Colonic mucosa (tissue), 4 donors: ENCODE results near the gene ATP6V0C. TPM values are rescaled to one million over a fixed set of nuclear protein-coding genes. Genes with fewer than 3 reads are reported as not detected.

Experiments used
- DNase-seq: peaks from one replicate; pipeline ENCODE4 v3.0.0-alpha.2; 2020
- H3K27ac ChIP-seq: fragments of 200-600 bp; one replicate; pipeline ENCODE4 v1.8.0; 2021
- H3K27me3 ChIP-seq: fragments of 200-600 bp; one replicate; pipeline ENCODE4 v1.8.0; 2021
- H3K36me3 ChIP-seq: fragments of 200-600 bp; one replicate; pipeline ENCODE4 v1.8.0; 2021
- H3K4me1 ChIP-seq: fragments of 200-600 bp; one replicate; pipeline ENCODE4 v1.8.0; 2021; ENCODE audit warnings: mild to moderate bottlenecking
- H3K4me3 ChIP-seq: fragments of 200-600 bp; one replicate; pipeline ENCODE4 v1.8.0; 2021
- H3K9ac ChIP-seq, 2 donors: one replicate each; pipeline ENCODE4 v1.7.0; 2013; ENCODE audit warnings: control low read depth in 2 of 2, low read depth in 2 of 2, low read length in 2 of 2
- H3K9me3 ChIP-seq: fragments of 200-600 bp; one replicate; pipeline ENCODE4 v1.8.0; 2021
- intact Hi-C: fragments of 100-400 bp; cut with DNase I; formaldehyde crosslinking; loops from one replicate; pipeline ENCODE4 v1.14.1; 2022
- total RNA-seq, 2 donors: library from RNA; stranded (reverse); fragmentation: NEBNext Ultra II Directional in 1 of 2; extraction: Animal tissue kit (Norgen Biotek cat#: 25700) in 1 of 2; gene quantifications; one replicate each; pipeline ENCODE4 v1.2.1, GENCODE V29; 2021
- TF ChIP-seq, protein P1 (sequence below): fragments of 200-600 bp; IDR thresholded peaks from one replicate; pipeline ENCODE4 v1.8.0; 2022; ENCODE audit warnings: antibody characterized with exemption, mild to moderate bottlenecking
- donor health status: healthy.
- donor health status: DM: no; HTN: no; CAD: no.
- donor health status: DM: no; HTN: no; CAD: no.

ATP6V0C gene
- total RNA-seq, 2 donors from 2014 or later: 240 to 336 TPM

DNA sequence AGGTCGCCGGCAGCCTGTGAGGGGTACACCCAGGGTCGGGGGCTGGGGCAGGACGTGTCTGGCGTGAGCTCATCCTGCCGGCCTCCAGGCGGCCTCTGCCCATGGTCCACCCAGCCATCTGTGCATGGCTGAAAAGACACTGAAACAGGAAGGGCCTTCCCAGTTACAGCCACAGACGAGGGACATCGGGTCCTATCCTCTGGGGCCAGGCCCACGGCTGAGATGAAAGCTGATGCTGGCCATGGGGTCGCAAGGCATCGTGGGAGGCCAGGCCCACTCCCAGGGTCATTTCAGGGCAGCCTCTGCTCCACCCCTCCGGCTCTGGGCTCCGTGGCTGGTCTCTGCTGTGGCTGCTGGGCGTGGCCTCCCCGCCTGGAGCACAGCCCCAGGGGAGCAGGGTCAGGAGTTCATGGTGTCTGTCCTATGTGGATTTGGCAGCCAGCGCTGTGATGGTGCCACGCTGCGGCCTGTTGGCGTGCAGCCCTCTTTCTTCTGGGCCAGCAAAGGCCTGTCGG is 16.6 kb upstream of the ATP6V0C start:
- no peaks in the 10 kb centered on the region for H3K9me3 ChIP-seq
- intact Hi-C loops: loop anchor here (5.0 kb wide), 2 partner anchors 65 to 160 kb away; no protein-coding TSS in a partner anchor
- DNase-seq: no peak
- H3K4me1 ChIP-seq: peaks cover 3% of the 10 kb centered on the region
- no peak overlapping the region for H3K4me3 ChIP-seq
- H3K27ac ChIP-seq: no peak overlapping the region
- H3K27me3 ChIP-seq: no peaks in the 10 kb centered on the region
- H3K9ac ChIP-seq: no peak overlapping the region
- TF ChIP-seq, protein P1, sequence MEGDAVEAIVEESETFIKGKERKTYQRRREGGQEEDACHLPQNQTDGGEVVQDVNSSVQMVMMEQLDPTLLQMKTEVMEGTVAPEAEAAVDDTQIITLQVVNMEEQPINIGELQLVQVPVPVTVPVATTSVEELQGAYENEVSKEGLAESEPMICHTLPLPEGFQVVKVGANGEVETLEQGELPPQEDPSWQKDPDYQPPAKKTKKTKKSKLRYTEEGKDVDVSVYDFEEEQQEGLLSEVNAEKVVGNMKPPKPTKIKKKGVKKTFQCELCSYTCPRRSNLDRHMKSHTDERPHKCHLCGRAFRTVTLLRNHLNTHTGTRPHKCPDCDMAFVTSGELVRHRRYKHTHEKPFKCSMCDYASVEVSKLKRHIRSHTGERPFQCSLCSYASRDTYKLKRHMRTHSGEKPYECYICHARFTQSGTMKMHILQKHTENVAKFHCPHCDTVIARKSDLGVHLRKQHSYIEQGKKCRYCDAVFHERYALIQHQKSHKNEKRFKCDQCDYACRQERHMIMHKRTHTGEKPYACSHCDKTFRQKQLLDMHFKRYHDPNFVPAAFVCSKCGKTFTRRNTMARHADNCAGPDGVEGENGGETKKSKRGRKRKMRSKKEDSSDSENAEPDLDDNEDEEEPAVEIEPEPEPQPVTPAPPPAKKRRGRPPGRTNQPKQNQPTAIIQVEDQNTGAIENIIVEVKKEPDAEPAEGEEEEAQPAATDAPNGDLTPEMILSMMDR: no peak
- H3K36me3 ChIP-seq: no peaks in the 10 kb centered on the region

DNA sequence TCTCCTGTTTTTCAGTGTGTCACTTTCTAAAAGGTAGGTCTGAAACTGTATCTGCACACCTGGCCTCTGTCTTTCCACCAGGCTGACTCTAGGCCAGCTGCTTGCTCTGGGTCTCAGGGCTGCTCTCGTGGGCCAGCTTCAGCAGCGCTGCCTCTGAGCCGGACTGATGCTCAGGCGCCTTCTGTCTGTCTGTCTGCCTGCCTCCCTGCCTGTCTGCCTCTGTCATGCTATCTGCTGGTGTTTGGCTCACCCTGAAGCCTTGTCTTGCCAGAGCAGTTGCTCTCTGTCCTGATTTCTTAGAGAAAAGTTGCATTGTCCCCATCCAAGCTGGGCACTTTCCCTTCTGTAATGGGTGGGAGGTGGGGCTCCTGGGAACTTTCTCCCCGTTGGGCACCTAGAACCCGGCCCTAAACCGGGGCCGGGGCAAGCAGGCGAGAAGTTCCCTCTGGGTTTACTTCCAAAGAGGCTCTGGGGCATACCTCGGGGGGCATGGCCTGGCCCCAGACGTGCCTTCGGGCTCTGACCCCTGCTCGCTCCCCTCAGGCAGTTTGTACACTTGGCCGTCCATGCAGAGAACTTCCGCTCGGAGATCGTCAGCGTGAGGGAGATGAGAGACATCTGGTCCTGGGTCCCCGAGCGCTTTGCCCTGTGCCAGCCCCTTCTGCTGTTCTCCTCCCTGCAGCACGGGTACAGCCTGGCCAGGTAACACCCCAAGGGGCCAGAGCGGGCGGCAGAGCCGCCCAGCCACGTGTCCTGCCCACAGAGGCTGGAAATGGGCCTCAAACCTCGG is 15.9 kb upstream of the ATP6V0C start:
- Histone ChIP-seq H3K36me3 (no peaks in the 10 kb centered on the region), H3K9me3 (no peaks in the 10 kb centered on the region), H3K4me1 (peaks cover 5% of the 10 kb centered on the region), H3K4me3 (no peak overlapping the region), H3K9ac (no peak overlapping the region), H3K27me3 (no peaks in the 10 kb centered on the region), H3K27ac (no peak overlapping the region)
- DNase-seq: no peak
- TF ChIP-seq, protein P1: no peak
- intact Hi-C loops: loop anchor here (5.0 kb wide), 2 partner anchors 66 to 161 kb away; no protein-coding TSS in a partner anchor

- H3K27ac ChIP-seq: no peak overlapping the region
- no peak for DNase-seq
- peaks cover 6% of the 10 kb centered on the region for H3K4me1 ChIP-seq
- H3K4me3 ChIP-seq: no peak overlapping the region
- intact Hi-C loops: loop anchor here (5.0 kb wide), 2 partner anchors 66 to 161 kb away; no protein-coding TSS in a partner anchor
- TF ChIP-seq, protein P1: no peak
- no peaks in the 10 kb centered on the region for H3K27me3 ChIP-seq
- no peaks in the 10 kb centered on the region for H3K9me3 ChIP-seq
- no peaks in the 10 kb centered on the region for H3K36me3 ChIP-seq
- no peak overlapping the region for H3K9ac ChIP-seq
Observed at GRCh38 chr16:2498531-2499253, 15.1 kb upstream of the ATP6V0C start.

- no peak for DNase-seq
- Histone ChIP-seq H3K36me3 (no peaks in the 10 kb centered on the region), H3K4me1 (peaks cover 6% of the 10 kb centered on the region), H3K9me3 (no peaks in the 10 kb centered on the region), H3K27ac (no peak overlapping the region), H3K9ac (no peak overlapping the region), H3K4me3 (no peak overlapping the region), H3K27me3 (no peaks in the 10 kb centered on the region)
- intact Hi-C loops: loop anchor here (5.0 kb wide), 2 partner anchors 67 to 162 kb away; no protein-coding TSS in a partner anchor
- TF ChIP-seq, protein P1: no peak
Observed at GRCh38 chr16:2499454-2499853, 14.3 kb upstream of the ATP6V0C start.

DNA sequence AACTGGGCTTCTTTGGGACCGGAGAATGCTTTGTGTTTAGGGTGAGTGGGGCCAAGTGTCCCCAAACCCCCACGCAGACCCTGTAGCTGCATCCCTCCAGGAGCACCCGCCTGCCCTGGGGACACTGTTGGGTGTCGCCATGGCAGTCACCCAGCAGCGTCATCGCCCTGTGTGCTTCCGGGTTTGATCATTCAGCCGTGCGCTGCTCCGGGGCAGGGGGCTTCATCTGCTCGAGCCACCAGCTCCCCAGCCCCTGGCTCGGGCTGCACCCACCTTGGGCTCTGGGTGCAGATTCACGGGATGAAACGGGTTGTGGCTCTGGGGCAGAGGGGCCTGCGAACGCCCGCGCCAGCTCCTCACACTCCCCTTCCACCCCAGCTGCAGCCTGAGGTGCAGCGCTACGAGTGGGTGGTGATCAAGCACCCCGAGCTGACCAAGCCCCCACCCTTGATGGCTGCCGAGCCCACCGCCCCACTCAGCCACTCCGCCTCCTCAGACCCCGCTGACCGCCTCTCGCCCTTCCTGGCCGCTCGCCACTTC is 13.8 kb upstream of the ATP6V0C start:
- no peaks in the 10 kb centered on the region for H3K9me3 ChIP-seq
- peaks cover 6% of the 10 kb centered on the region for H3K4me1 ChIP-seq
- no peak overlapping the region for H3K27ac ChIP-seq
- H3K27me3 ChIP-seq: no peaks in the 10 kb centered on the region
- no peak overlapping the region for H3K4me3 ChIP-seq
- TF ChIP-seq, protein P1: no peak
- no peak for DNase-seq
- peak overlapping the region in 1 of 2 donors; percentile 35 for H3K9ac ChIP-seq
- no peaks in the 10 kb centered on the region for H3K36me3 ChIP-seq
- intact Hi-C loops: loop anchor here (5.0 kb wide), 2 partner anchors 68 to 163 kb away; no protein-coding TSS in a partner anchor
